SIG-M5 (cell line): ENCODE data around the gene BMP5.

Source experiments
- DNase-seq: peaks from one replicate; lab custom pipeline; 2025; lab: John Stamatoyannopoulos, UW

BMP5 gene

GRCh38 chr6:55872866-55873265, 2.5 kb downstream of the BMP5 start:
- no peak for DNase-seq

GRCh38 chr6:55870181-55870813, 5.1 kb downstream of the BMP5 start:
- DNase-seq: no peak

DNA sequence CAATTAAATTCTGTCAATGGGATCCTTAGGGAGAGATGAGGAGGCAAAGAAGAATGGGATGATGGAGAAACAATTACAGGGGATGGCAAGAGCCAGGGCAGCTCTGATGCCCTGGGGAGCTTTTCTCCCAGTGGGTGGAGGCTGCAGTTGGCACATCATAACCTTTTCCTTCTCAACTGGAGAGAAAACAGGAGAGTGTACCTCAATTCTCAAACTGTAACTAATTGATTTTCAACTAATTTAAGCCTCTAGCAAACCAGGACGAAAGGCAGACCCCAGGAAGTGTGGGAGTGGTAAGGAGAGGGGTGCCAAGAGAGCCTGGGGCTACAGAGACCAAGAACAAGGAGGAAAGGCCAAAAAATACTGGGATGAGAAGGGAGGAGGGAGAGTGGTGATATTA, 5.7 kb downstream of the BMP5 start:
- DNase-seq: no peak

- DNase-seq: no peak
Measured at GRCh38 chr6:55868771-55869479, 6.5 kb downstream of the BMP5 start.

DNA sequence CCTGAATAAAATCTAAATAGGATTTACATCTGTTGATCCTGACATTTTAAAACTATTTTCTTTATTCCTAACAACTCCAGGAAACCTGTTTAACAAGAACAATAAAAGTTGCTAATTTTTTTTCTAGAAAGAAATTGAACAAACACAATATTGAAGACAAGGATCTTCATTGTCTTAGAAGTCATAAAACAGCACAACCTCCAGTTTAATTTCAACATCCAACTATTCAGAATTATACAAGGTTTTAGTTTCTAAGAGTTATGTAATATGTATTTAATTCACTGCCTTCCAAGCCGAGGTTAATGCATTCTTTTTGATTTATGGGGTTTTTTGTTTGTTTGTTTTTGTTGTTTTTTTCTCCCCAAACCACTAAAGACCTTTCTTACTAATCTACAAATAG, 7.2 kb downstream of the BMP5 start:
- no peak for DNase-seq

GRCh38 chr6:55866128-55866527, 9.3 kb downstream of the BMP5 start:
- no peak for DNase-seq

DNA sequence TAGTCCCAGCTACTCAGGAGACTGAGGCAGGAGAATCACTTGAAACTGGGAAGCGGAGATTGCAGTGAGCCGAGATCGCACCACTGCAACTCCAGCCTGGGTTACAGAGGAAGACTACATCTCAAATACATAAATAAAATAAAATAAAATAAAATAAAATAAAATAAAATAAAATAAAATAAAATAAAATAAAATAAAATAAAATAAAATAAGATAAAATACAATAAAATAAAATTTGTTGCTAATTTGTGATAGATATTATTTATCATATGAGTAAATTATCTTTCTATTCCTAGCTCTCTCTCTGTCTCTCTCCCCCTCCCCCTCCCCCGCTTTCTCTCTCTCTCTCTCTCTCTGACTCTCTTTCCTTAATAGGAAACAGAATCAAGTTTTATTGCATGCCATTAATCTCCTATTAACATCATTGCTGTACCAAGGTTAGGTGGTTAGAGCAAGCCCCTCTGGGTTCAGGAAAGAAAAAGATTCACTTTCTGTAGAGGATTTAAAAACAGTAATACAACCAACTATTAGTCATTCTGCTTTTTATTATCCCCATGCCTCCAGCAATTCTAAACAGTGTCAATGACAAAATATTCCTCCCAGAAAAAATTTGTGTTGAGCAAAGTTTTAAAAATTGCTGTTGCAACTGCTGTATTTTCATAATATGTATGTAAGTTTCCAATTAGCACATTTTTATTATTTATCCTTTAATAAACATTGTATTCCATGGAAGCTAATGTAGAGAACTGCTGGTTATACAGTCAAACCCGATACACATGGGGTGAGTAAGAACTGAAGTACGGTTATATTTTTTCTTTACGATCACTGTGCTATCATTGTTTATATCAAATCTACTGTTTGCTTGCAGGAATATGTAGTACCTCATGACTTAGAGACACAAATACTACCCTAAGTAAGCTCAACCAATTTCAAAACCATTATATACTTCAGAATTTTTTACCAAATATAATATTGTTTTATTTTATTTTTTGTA, 22.1 kb downstream of the BMP5 start:
- DNase-seq: no peak

GRCh38 chr6:55841341-55841740, 34.0 kb downstream of the BMP5 start:
- no peak for DNase-seq

DNA sequence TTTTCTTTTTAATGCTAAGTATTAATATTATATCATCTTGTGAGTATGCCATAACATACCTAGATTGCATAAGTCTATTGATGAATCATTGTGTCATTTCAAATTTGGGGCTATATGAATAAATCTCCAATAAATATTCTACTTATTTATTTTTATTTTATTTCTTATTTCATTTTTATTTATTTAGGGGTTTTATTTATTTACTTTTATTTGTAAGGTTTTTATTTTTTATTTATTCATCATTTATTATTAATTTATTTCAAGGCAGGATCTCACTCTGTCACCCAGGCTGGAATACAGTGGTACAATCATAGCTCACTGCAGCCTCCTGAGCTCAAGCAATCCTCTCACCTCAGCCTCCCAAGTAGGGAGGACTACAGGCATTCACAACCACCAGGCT, 36.3 kb downstream of the BMP5 start:
- no peak for DNase-seq

GRCh38 chr6:55836945-55837344, 38.4 kb downstream of the BMP5 start:
- DNase-seq: no peak

GRCh38 chr6:55836481-55836880, 38.9 kb downstream of the BMP5 start:
- DNase-seq: no peak

DNA sequence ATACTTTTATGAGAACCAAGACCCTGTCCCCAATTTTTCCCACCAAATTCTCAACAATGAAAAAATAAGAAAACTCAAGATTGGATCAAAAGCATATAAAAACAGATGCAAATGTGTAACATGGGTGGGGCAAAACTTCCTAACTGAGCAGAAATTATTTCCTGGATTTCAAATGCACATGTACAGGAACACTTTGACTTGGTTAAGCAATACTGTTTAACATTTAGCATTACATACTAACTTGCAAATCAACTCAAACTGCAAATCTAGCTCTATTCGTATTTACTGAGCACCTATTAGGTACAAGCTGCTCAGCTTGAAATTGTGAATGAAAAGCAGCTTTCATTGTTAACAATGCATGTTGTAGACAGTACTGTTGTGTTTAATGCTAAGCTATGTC, 40.2 kb downstream of the BMP5 start:
- DNase-seq: no peak

DNA sequence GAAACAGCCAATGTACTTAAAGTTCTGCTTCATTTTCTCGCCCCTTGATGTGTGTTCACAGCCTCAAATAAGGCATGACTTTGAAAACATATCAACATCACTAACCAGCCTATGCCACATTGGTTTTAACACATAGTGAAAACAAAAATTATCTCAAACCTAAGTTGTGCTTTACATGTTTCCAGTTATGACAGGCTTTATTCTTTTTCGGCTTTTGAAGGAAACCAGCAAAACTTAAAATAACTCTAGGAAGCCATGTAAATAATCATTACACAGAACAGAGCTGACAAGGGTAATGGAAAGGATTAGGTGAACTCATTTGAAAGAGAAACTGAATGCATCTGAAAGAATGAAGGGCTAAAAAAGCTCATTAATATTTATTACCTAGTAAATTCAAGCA, 42.1 kb downstream of the BMP5 start:
- no peak for DNase-seq

- no peak for DNase-seq
Measured at GRCh38 chr6:55827818-55828522, 47.4 kb downstream of the BMP5 start.

- DNase-seq: no peak
Measured at GRCh38 chr6:55826941-55827340, 48.4 kb downstream of the BMP5 start.

DNA sequence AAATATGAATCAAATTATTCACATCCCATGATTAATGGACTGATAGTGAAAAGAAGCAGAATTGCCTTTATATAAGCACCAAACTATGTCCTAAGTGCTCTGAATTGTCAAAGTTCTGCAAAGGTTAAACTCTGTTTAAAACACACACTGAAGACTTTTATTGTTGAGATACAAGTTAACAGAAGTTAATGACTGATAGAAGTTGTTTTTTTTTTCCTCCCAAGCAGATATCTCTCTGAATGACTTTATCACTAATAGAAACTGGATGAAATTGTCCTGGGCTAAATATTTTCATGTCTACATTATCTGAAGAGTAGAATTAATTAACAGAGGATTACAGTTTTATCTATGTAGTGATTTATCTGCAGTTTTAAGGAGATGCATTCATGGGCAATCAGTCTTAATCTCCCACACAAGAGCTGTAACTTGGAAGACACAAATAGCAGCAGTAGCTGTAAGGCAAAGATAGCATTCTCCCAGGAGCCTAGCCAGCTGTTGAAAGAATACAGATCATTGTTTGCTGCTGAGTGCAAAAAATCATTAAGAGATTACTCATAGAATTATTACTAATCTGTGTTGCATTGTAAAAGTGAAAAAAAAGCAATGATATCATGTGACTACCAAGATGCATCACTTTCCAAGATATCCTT, 49.9 kb downstream of the BMP5 start:
- no peak for DNase-seq

- DNase-seq: no peak
Measured at GRCh38 chr6:55822815-55823214, 52.6 kb downstream of the BMP5 start.

DNA sequence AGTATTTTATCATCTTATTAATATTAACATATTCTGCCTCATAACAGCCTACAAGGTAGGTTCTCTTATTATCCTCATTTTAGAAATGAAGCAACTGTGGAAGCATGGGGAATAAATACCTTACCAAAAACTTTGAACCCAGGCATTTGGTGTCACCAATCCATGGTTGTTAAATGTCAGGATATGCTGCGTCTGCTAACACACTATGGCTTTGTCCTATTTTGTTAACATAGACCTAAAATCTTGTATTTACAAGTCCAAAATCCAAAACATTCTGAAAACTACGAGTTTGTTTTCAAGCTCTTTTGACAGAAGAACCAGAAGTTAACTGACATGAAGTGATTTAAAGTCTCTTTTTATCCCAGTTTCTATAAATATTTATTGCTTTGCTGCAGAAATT, 53.4 kb downstream of the BMP5 start:
- DNase-seq: no peak

DNA sequence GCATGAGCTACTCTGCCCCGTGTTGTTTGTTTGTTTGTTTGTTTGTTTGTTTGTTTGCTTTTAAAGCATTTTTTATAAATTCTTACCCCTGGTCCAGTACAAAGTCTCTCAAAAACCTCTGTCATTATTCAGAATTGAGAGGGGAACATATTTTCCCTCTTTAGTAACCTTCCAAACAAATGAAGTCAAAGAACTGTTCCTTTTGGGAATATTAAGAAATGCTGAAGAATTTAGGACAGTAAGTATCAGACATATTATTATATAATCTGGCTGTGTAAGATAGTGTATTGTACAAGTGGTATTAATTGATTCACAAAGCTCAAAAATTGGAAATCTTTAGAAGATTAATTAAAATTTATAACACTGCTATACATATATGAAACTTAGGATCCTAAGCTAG, 54.7 kb downstream of the BMP5 start:
- DNase-seq: no peak

DNA sequence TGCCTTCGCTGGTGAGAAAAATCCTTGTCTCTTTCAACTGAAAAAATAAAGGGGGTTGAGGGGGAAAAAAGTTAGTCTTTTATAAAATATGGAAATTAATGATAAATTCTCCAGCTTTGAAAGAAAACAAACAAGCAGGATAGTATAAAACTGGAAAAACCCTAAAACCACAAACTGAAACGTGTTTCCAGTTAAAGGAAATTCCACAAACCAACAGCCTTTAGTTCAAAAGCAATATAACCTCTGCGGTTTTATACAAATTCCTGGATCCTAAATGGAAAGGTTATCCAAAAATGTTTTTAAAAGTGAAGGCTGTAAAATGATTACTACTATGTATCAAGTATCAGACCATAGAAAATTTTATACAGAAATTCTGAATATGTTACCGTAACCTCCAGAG, 55.6 kb downstream of the BMP5 start:
- DNase-seq: no peak

GRCh38 chr6:55818482-55818881, 56.9 kb downstream of the BMP5 start:
- DNase-seq: no peak

GRCh38 chr6:55812509-55812908, 62.9 kb downstream of the BMP5 start:
- no peak for DNase-seq
